Gastrocnemius medialis (tissue), 4 donors: Measurements from ENCODE around the gene LRCH3.

ENCODE experiments used
- CTCF ChIP-seq, 5 experiments: fragments of 450-650 bp in 3 of 5; fragments of 200-600 bp in 2 of 5; sonication (generic) in 2 of 5; IDR thresholded peaks in 4 of 5; conservative IDR thresholded peaks in 1 of 5; 1 replicate in 4 of 5; 2 replicates in 1 of 5; pipeline ENCODE4 v1.5.1; 2016 to 2019; ENCODE audit warnings: antibody characterized with exemption in 5 of 5, mild to moderate bottlenecking in 3 of 5, moderate library complexity in 3 of 5
- POLR2A ChIP-seq, 2 donors: fragments of 450-650 bp; IDR thresholded peaks; one replicate each; pipeline ENCODE4 v1.6.1; 2017; ENCODE audit warnings: antibody characterized with exemption in 2 of 2, mild to moderate bottlenecking in 2 of 2, moderate library complexity in 2 of 2

- no peak for TF ChIP-seq CTCF (IDR thresholded peaks at IDR 0.05 in 4 of 5, conservative IDR thresholded peaks at IDR 0.05 in 1 of 5)
- TF ChIP-seq POLR2A (IDR thresholded peaks at IDR 0.05): no peak
Observed at GRCh38 chr3:197855571-197855970, 64.5 kb downstream of the LRCH3 start.
